K562 (cell line): Measurements from ENCODE around the gene CCDC136.
A peak's percentile ranks its signal among the peaks of the same experiment; 100 is the strongest.

Source experiments
- CCNT2 ChIP-seq: IDR thresholded peaks from 2 replicates; pipeline ENCODE4 v1.6.1; 2011; ENCODE audit warnings: borderline replicate concordance, low read depth, mild to moderate bottlenecking, moderate library complexity, mixed read lengths, low read length; ENCODE audit not compliant: insufficient read length; ENCODE audit errors: extremely low read depth
- EZH2 ChIP-seq: IDR thresholded peaks from 2 replicates; pipeline ENCODE4 v1.6.1; 2012; ENCODE audit warnings: low read depth, mild to moderate bottlenecking, inconsistent platforms, low read length, borderline replicate concordance
- FOXP1 ChIP-seq: sonication (generic); formaldehyde crosslinking; IDR thresholded peaks from 2 replicates; pipeline ENCODE4 v1.8.0; 2022; ENCODE audit warnings: mild to moderate bottlenecking, missing genetic modification reagents
- MAX ChIP-seq: sonication (generic); formaldehyde crosslinking; IDR thresholded peaks from 2 replicates; pipeline ENCODE4 v1.9.0; 2022; ENCODE audit warnings: mild to moderate bottlenecking, missing genetic modification reagents
- NCOR1 ChIP-seq: fragments of 450-650 bp; IDR thresholded peaks from 2 replicates; pipeline ENCODE4 v1.6.1; 2016; ENCODE audit warnings: mild to moderate bottlenecking, moderate library complexity
- SLC30A9 ChIP-seq: fragments of 250-450 bp; sonication (Bioruptor Pico); IDR thresholded peaks from 2 replicates; pipeline ENCODE4 v1.8.0; 2022; ENCODE audit warnings: mild to moderate bottlenecking, moderate library complexity
- TEAD1 ChIP-seq, 2 experiments: fragments of 450-650 bp in 1 of 2; sonication (generic) in 1 of 2; formaldehyde crosslinking; IDR thresholded peaks; 2 replicates each; pipeline versions ENCODE4 v1.4.0 to v1.8.0; 2020 to 2022; ENCODE audit warnings: mild to moderate bottlenecking in 2 of 2, missing genetic modification reagents in 1 of 2
- TRIM28 ChIP-seq: fragments of 450-650 bp; IDR thresholded peaks from 2 replicates; pipeline ENCODE4 v1.6.1; 2017
- ZNF217 ChIP-seq: sonication (generic); formaldehyde crosslinking; IDR thresholded peaks from 2 replicates; pipeline ENCODE4 v1.8.0; 2022; ENCODE audit warnings: mild to moderate bottlenecking, missing genetic modification reagents
- ZNF644 ChIP-seq: fragments of 200-800 bp; sonication (Bioruptor generic); IDR thresholded peaks from 2 replicates; pipeline ENCODE4 v1.6.1; 2016; ENCODE audit warnings: low read depth, missing genetic modification characterization, missing compliant biosample characterization
- TF ChIP-seq, protein P1 (sequence below), 3 experiments: IDR thresholded peaks in 2 of 3; conservative IDR thresholded peaks in 1 of 3; 2 replicates each; pipeline ENCODE4 v1.5.1; 2011 to 2012; ENCODE audit warnings: low read length in 3 of 3, mild to moderate bottlenecking in 3 of 3, control low read depth in 2 of 3, improper control_type of control experiment in 1 of 3, inconsistent platforms in 1 of 3, low read depth in 1 of 3, mixed read lengths in 1 of 3, moderate library complexity in 1 of 3; ENCODE audit not compliant: insufficient read depth in 2 of 3

DNA sequence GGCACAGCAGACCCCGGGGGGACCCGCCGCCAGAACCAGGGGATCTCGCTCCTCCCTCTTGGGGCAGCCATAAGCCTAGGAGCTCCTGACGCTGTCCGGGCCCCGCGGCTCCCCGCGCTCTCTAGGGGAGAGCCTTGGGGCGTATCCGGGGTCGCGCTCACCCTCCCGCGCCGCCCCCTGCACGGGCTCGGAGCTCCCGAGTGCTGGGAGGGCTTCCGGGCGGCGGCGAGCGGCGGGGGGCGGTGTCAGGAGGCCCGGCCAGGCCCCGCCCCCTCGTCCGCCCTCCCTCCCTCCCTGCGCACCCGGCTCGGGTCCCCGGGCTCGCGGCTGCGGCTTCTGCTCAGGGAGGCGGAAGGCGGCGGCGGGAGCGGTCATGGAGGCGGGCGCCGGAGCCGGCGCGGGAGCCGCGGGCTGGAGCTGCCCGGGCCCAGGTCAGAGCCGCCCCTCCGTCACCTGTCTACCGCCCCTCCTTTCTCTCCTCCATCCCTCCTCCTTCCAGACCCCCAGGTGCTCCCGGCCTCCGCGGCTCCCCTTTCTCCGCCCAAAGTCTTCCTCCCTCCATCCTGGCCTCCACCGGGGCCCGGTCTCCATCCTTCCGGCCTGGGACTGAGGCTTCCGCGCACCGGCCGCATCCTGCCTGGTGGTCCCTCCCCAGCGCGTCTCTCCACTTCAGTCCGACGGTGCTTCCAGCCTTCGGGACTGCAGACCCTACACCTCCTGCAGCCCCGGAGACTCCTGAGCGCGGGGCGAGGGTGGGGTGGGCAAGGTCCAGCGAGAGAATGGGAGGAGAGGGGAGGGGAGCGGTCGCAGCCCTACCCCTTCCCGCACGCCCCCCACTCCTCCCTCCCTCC, at the start of gene CCDC136:
- TF ChIP-seq TEAD1 (CRISPR knock-in tag; IDR thresholded peaks at IDR 0.05) (no peak; a peak in 1 of 4 replicates), CCNT2 (peak; percentile 65), MAX (CRISPR knock-in tag) (no peak), ZNF217 (no peak), TRIM28 (no peak), FOXP1 (CRISPR knock-in tag) (no peak), SLC30A9 (CRISPR knock-in tag) (0 out of 2 replicates have a peak, but pooled peaks have one; percentile 17), NCOR1 (no peak), EZH2 (no peak), ZNF644 (tag) (no peak)
- TF ChIP-seq, protein P1, sequence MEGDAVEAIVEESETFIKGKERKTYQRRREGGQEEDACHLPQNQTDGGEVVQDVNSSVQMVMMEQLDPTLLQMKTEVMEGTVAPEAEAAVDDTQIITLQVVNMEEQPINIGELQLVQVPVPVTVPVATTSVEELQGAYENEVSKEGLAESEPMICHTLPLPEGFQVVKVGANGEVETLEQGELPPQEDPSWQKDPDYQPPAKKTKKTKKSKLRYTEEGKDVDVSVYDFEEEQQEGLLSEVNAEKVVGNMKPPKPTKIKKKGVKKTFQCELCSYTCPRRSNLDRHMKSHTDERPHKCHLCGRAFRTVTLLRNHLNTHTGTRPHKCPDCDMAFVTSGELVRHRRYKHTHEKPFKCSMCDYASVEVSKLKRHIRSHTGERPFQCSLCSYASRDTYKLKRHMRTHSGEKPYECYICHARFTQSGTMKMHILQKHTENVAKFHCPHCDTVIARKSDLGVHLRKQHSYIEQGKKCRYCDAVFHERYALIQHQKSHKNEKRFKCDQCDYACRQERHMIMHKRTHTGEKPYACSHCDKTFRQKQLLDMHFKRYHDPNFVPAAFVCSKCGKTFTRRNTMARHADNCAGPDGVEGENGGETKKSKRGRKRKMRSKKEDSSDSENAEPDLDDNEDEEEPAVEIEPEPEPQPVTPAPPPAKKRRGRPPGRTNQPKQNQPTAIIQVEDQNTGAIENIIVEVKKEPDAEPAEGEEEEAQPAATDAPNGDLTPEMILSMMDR (IDR thresholded peaks at IDR 0.05 in 2 of 3, conservative IDR thresholded peaks at IDR 0.05 in 1 of 3; ENCODE audit: insufficient read depth in 2 of 3, low read depth in 1 of 3, low read length in 3 of 3) = no peak
